Mucosa of rectum (tissue), 2 donors: ENCODE measurements around the gene TEX12.

ENCODE experiments used
- H3K27ac ChIP-seq, 2 donors: one replicate each; pipeline ENCODE4 v1.7.0; 2013; ENCODE audit warnings: inconsistent platforms in 2 of 2, low read depth in 2 of 2, low read length in 2 of 2
- H3K27me3 ChIP-seq, 2 donors: one replicate each; pipeline ENCODE4 v1.7.0; 2013; ENCODE audit warnings: low read length in 2 of 2; ENCODE audit not compliant: control insufficient read depth in 2 of 2, insufficient read depth in 2 of 2
- H3K36me3 ChIP-seq, 2 donors: one replicate each; pipeline ENCODE4 v1.7.0; 2013; ENCODE audit warnings: low read length in 2 of 2; ENCODE audit not compliant: control insufficient read depth in 2 of 2, insufficient read depth in 2 of 2
- H3K4me1 ChIP-seq, 2 donors: one replicate each; pipeline ENCODE4 v1.7.0; 2013; ENCODE audit warnings: low read length in 2 of 2, mild to moderate bottlenecking in 1 of 2; ENCODE audit not compliant: control insufficient read depth in 2 of 2, insufficient read depth in 2 of 2
- H3K4me3 ChIP-seq, 2 donors: one replicate each; pipeline ENCODE4 v1.7.0; 2013; ENCODE audit warnings: low read length in 2 of 2
- H3K9ac ChIP-seq, 2 donors: one replicate each; pipeline ENCODE4 v1.7.0; 2013; ENCODE audit warnings: low read length in 2 of 2, low read depth in 1 of 2, mild to moderate bottlenecking in 1 of 2
- H3K9me3 ChIP-seq, 2 donors: one replicate each; pipeline ENCODE4 v1.7.0; 2013; ENCODE audit warnings: low read length in 2 of 2; ENCODE audit not compliant: control insufficient read depth in 2 of 2
- donor health status: healthy.
- donor health status: Normal muscosa, but diverticular disease.

Gene TEX12

GRCh38 chr11:112167145-112167544 is at the start of gene TEX12:
TSS of gene TEX12 (plus strand) at chr11:112167372. CDS start at chr11:112169269, 1,897 bp downstream.
- no peak within 1 kb of the TSS for H3K4me3 ChIP-seq
- H3K9ac ChIP-seq: peak within 1 kb of the TSS in 1 of 2 donors; percentile 56
- H3K4me1 ChIP-seq: peaks cover 5 to 12% of the 10 kb centered on the region in 2 donors
- peak within 1 kb of the TSS; percentile 54 to 61 for H3K27ac ChIP-seq
- H3K36me3 ChIP-seq: no peaks in the 10 kb centered on the region
- H3K9me3 ChIP-seq: no peaks in the 10 kb centered on the region
- H3K27me3 ChIP-seq: no peaks in the 10 kb centered on the region

DNA sequence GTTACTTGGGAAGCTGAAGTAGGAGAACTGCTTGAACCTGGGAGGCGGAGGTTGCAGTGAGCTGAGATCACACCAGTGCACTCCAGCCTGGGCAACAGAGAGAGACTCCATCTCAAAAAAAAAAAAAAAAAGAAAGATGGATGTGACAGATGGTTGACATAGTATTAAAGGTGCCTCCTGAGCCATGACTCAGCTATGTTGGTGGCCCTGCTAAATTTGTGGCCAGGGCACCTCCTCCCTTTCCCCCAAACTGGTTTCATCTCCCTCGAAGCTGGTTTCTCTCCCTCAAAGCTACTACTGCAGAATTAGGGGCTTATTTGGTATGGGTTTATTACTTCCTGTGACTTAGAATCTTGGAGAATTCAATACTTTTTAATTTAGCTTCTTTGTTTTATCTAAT is 49.0 kb upstream of the TEX12 start:
- Histone ChIP-seq H3K9me3 (no peaks in the 10 kb centered on the region), H3K27ac (no peak overlapping the region)

GRCh38 chr11:112121981-112122615 is 45.1 kb upstream of the TEX12 start:
- no peaks in the 10 kb centered on the region for H3K9me3 ChIP-seq
- H3K27me3 ChIP-seq: no peaks in the 10 kb centered on the region
- H3K9ac ChIP-seq: no peak overlapping the region
- H3K4me3 ChIP-seq: no peak overlapping the region
- H3K4me1 ChIP-seq: no peaks in the 10 kb centered on the region
- H3K36me3 ChIP-seq: peaks cover 0 to 2% of the 10 kb centered on the region in 2 donors
- no peak overlapping the region for H3K27ac ChIP-seq

More for the DNA sequence above, 49.0 kb upstream of the TEX12 start:
- Histone ChIP-seq H3K4me1 (peaks cover 0 to 4% of the 10 kb centered on the region in 2 donors), H3K9ac (no peak overlapping the region), H3K4me3 (no peak overlapping the region), H3K27me3 (no peaks in the 10 kb centered on the region), H3K36me3 (peaks cover 0 to 2% of the 10 kb centered on the region in 2 donors)

DNA sequence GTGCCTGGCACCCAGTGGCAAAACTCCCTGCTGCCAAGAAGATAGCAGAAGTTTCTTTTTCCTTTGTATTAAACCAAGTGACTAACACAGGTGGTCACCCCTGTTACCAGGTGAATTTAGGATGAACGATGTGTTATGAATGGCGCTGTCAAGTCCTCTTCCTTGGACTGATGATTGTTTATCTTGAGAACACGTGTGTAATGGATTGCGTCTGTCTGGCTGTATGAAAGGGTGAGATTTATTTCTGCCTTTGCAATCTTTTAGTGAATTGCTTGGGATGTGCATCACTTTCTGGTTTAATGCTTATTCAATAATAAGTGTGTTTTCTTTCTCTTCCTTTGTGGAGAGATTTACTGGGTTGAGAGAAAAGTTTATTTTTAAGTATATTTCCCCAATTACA is 44.0 kb upstream of the TEX12 start:
- H3K9ac ChIP-seq: no peak overlapping the region
- H3K27ac ChIP-seq: no peak overlapping the region
- peaks cover 0 to under 1% of the 10 kb centered on the region in 2 donors for H3K4me1 ChIP-seq
- peaks cover 0 to 2% of the 10 kb centered on the region in 2 donors for H3K36me3 ChIP-seq
- H3K9me3 ChIP-seq: no peaks in the 10 kb centered on the region
- H3K4me3 ChIP-seq: no peak overlapping the region
- no peaks in the 10 kb centered on the region for H3K27me3 ChIP-seq

GRCh38 chr11:112127056-112127455 is 40.1 kb upstream of the TEX12 start:
- Histone ChIP-seq H3K36me3 (peaks cover 0 to under 1% of the 10 kb centered on the region in 2 donors), H3K9ac (no peak overlapping the region), H3K9me3 (no peaks in the 10 kb centered on the region), H3K27ac (no peak overlapping the region), H3K27me3 (no peaks in the 10 kb centered on the region), H3K4me1 (peaks cover 25 to 33% of the 10 kb centered on the region in 2 donors), H3K4me3 (no peak overlapping the region)

GRCh38 chr11:112128483-112129121 is 38.6 kb upstream of the TEX12 start:
- no peak overlapping the region for H3K4me3 ChIP-seq
- H3K27ac ChIP-seq: peak overlapping the region; percentile 62 to 68
- peaks cover 37 to 48% of the 10 kb centered on the region in 2 donors for H3K4me1 ChIP-seq
- H3K27me3 ChIP-seq: no peaks in the 10 kb centered on the region
- no peak overlapping the region for H3K9ac ChIP-seq
- H3K9me3 ChIP-seq: no peaks in the 10 kb centered on the region
- no peaks in the 10 kb centered on the region for H3K36me3 ChIP-seq

- H3K9ac ChIP-seq: no peak overlapping the region
- no peaks in the 10 kb centered on the region for H3K27me3 ChIP-seq
- no peak overlapping the region for H3K4me3 ChIP-seq
- H3K36me3 ChIP-seq: no peaks in the 10 kb centered on the region
- H3K9me3 ChIP-seq: no peaks in the 10 kb centered on the region
- H3K4me1 ChIP-seq: peaks cover 37 to 54% of the 10 kb centered on the region in 2 donors
- peak overlapping the region; percentile 34 to 43 for H3K27ac ChIP-seq
These were observed 37.5 kb upstream of the TEX12 start for GRCh38 chr11:112129656-112130055.

DNA sequence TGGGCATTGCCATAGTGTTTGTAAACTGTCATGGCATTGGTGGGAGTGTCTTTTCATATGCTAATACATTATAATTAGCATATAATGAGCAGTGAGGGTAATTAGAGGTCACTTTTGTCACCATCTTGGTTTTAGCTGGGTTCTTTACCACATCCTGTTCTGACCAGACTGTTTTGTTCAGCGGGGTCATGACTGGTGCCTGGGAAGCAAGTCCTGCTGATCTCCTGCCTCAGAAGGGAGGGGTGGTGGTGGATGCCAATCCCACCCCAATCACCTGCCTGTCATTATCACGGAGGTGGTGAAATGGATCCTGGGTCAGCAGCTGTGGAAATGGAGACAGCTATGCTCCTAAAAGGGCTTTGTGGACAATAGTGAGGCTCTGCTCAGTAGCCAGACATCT is 34.4 kb upstream of the TEX12 start:
- H3K27ac ChIP-seq: peak overlapping the region; percentile 90 to 91
- H3K4me3 ChIP-seq: peak overlapping the region in 1 of 2 donors; percentile 20
- no peaks in the 10 kb centered on the region for H3K9me3 ChIP-seq
- H3K9ac ChIP-seq: peak overlapping the region in 1 of 2 donors; percentile 15
- H3K4me1 ChIP-seq: peaks cover 37 to 54% of the 10 kb centered on the region in 2 donors
- H3K27me3 ChIP-seq: no peaks in the 10 kb centered on the region
- no peaks in the 10 kb centered on the region for H3K36me3 ChIP-seq

DNA sequence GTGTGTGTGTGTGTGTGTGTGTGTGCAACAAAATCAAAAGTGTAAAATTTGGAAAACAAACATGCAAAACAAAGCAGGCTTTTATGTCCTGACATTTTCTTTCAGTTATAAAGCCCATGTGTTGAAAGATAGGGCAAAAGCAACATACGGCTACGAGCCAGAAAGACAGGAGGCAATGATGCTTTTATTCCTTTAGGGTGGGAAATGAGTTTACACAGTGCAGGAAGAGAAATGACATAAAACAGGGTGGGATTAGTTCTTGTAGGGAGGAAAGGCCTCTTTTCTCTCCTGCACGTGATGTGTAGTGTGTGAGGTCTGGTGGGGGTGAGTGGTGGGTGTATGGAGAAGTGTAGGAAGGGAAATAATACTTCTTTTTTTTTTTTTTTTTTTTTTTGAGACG is 32.7 kb upstream of the TEX12 start:
- Histone ChIP-seq H3K4me3 (no peak overlapping the region), H3K4me1 (peaks cover 29 to 41% of the 10 kb centered on the region in 2 donors), H3K36me3 (no peaks in the 10 kb centered on the region), H3K27me3 (no peaks in the 10 kb centered on the region), H3K9ac (no peak overlapping the region), H3K27ac (peak overlapping the region; percentile 52 to 90), H3K9me3 (no peaks in the 10 kb centered on the region)

DNA sequence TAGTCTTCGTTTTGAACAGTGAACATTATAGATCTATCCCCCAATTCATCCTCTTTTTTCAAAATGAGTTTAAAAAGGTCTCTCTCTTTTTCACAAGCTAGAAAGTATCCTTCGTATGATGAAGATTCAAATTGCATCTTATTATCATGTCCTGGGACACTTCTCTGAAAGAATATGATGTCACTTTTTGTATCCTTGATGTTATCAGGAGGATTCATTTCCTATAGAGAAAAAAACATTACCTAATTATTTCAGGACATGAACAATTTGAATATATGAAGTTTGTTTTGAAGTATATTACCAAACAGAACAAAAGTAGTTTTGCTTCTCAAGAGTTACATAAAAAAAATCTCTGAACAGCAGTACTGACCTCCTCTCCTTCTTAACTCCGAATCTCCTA is 23.6 kb upstream of the TEX12 start:
- Histone ChIP-seq H3K4me3 (no peak overlapping the region), H3K36me3 (peaks cover 2 to 15% of the 10 kb centered on the region in 2 donors), H3K9me3 (no peaks in the 10 kb centered on the region), H3K9ac (no peak overlapping the region), H3K27me3 (no peaks in the 10 kb centered on the region), H3K27ac (no peak overlapping the region), H3K4me1 (no peaks in the 10 kb centered on the region)
